ENCODE results near the gene KSR1. TPM values are rescaled to one million over a fixed set of nuclear protein-coding genes. Genes with fewer than 3 reads are reported as not detected.

Gene KSR1
- total and polyA plus RNA-seq, 2 of the 4 experiments (the other 2 are of a cell fraction): 12.5 to 21.9 TPM

GRCh38 chr17:27622986-27623385 is 166.7 kb downstream of the KSR1 start:
- Histone ChIP-seq H3K14ac (replicated peaks; ENCODE audit: low read depth, low read length) (no peak overlapping the region), H3K79me1 (ENCODE audit: low read depth in 1 of 2, low read length in 2 of 2) (no peaks in the 10 kb centered on the region), H2BK5ac (ENCODE audit: low read depth, low read length, poor library complexity, severe bottlenecking) (no peak overlapping the region), H3K27me3 (ENCODE audit: control insufficient read depth, insufficient read depth, low read length) (no peaks in the 10 kb centered on the region), H3K9ac (ENCODE audit: low read depth, low read length) (no peak overlapping the region), H3K23ac (ENCODE audit: low read depth, low read length) (no peak overlapping the region), H2BK20ac (ENCODE audit: low read depth, low read length) (no peak overlapping the region), H3K4me3 (ENCODE audit: insufficient read depth, low read depth, low read length) (no peak overlapping the region), H2AK5ac (ENCODE audit: low read depth, low read length) (no peak overlapping the region), H3K27ac (ENCODE audit: insufficient read depth, low read length) (no peak overlapping the region), H3K9me1 (ENCODE audit: insufficient read depth, low read length) (peaks cover 4% of the 10 kb centered on the region; the same call in 1 of the 2 replicates), H3K4me1 (ENCODE audit: control insufficient read depth, insufficient read depth, low read length) (no peaks in the 10 kb centered on the region), H3K4ac (ENCODE audit: low read depth, low read length) (no peak overlapping the region), H2AK9ac (replicated peaks; ENCODE audit: low read depth, low read length, poor library complexity) (no peak overlapping the region), H3K18ac (ENCODE audit: low read depth, low read length) (no peak overlapping the region), H4K8ac (ENCODE audit: low read depth in 2 of 2, low read length in 2 of 2) (no peak overlapping the region), H4K91ac (ENCODE audit: insufficient read depth, low read depth, low read length) (no peak overlapping the region), H4K5ac (ENCODE audit: low read depth, low read length) (no peak overlapping the region), H2BK15ac (ENCODE audit: low read depth, low read length) (no peak overlapping the region), H3K9me3 (ENCODE audit: control insufficient read depth, insufficient read depth, low read length) (no peaks in the 10 kb centered on the region), H3K36me3 (ENCODE audit: control insufficient read depth, insufficient read depth, low read length) (peaks cover 84% of the 10 kb centered on the region), H2AFZ (replicated peaks; ENCODE audit: low read length, poor library complexity) (no peak overlapping the region), H2BK120ac (ENCODE audit: low read depth, low read length) (no peak overlapping the region), H3K56ac (ENCODE audit: extremely low read depth, insufficient read depth, low read length) (no peak overlapping the region), H3K4me2 (ENCODE audit: low read depth, low read length) (no peak overlapping the region), H4K20me1 (ENCODE audit: insufficient read depth, low read length) (no peaks in the 10 kb centered on the region)
- ChIA-PET POLR2A (ENCODE audit: unreplicated experiment) (no interaction called here), CTCF (no interaction called here)
- 92% methylated on average over 3 of the region's 4 CpGs; no CpG with 5 or more reads in 1 of the 2 experiments for WGBS, 2 experiments (ENCODE audit: extremely low coverage in 2 of 2, insufficient read length in 1 of 2)
- no peak for DNase-seq
- TF ChIP-seq BHLHE40 (IDR thresholded peaks at IDR 0.05; ENCODE audit: low read depth, low read length) (no peak), MAFK (IDR thresholded peaks at IDR 0.05; ENCODE audit: low read depth, low read length) (no peak), CTCF (conservative IDR thresholded peaks at IDR 0.05; ENCODE audit: low read depth, low read length) (no peak), CHD1 (IDR thresholded peaks at IDR 0.05; ENCODE audit: low read depth, low read length) (no peak), NFE2L2 (IDR thresholded peaks at IDR 0.05; ENCODE audit: low read depth, low read length) (no peak), USF2 (IDR thresholded peaks at IDR 0.05; ENCODE audit: low read depth, low read length) (no peak), CEBPB (IDR thresholded peaks at IDR 0.05; ENCODE audit: low read depth, low read length) (no peak), RFX5 (IDR thresholded peaks at IDR 0.05; ENCODE audit: low read depth, low read length) (no peak), SMC3 (IDR thresholded peaks at IDR 0.05; ENCODE audit: low read depth, low read length) (no peak), ELK1 (IDR thresholded peaks at IDR 0.05; ENCODE audit: borderline replicate concordance, low read depth, low read length) (no peak), MAZ (IDR thresholded peaks at IDR 0.05; ENCODE audit: borderline replicate concordance, low read depth, low read length) (no peak), FOS (IDR thresholded peaks at IDR 0.05; ENCODE audit: low read depth, low read length) (no peak)
- intact Hi-C loops (cut with micrococcal nuclease): no loop called here
- ATAC-seq (ENCODE audit: low read depth): no peak
- in situ Hi-C loops (cut with MboI; ENCODE audit: low sequenced_read_pairs): no loop called here
- BruUV-seq (replicated peaks): no TSS peak
- dilution Hi-C loops (cut with HindIII; ENCODE audit: low sequenced_read_pairs, unreplicated experiment): no loop called here
